Calu3 (cell line): ENCODE results near the gene MSL2. TPM values are rescaled to one million over a fixed set of nuclear protein-coding genes. Genes with fewer than 3 reads are reported as not detected.

Experiments
- BruUV-seq: library from RNA; stranded (reverse); fragments of 400-500 nt; replicated peaks from 2 replicates; lab custom pipeline; 2021; lab: Mats Ljungman, UMichigan
- CTCF ChIA-PET: fragments of 300-600 bp; sonication (Branson Sonifier 250); formaldehyde crosslinking; loops from one replicate; lab custom pipeline; 2022; ENCODE audit warnings: antibody characterized with exemption; lab: Charles Lee
- DNase-seq: peaks from one replicate; pipeline ENCODE4 v3.0.0; 2022
- H3K27ac Mint-ChIP-seq: one replicate; pipeline ENCODE4 v1.8.0; 2022; ENCODE audit warnings: mixed read lengths; ENCODE audit not compliant: unreplicated experiment
- H3K27me3 Mint-ChIP-seq: one replicate; pipeline ENCODE4 v1.8.0; 2022; ENCODE audit warnings: mixed read lengths; ENCODE audit not compliant: unreplicated experiment
- H3K36me3 Mint-ChIP-seq: one replicate; pipeline ENCODE4 v1.8.0; 2022; ENCODE audit warnings: mild to moderate bottlenecking, moderate library complexity, mixed read lengths; ENCODE audit not compliant: insufficient read depth, unreplicated experiment
- H3K4me1 Mint-ChIP-seq: one replicate; pipeline ENCODE4 v1.8.0; 2022; ENCODE audit warnings: mild to moderate bottlenecking, low read depth, mixed read lengths; ENCODE audit not compliant: unreplicated experiment
- H3K4me3 Mint-ChIP-seq: one replicate; pipeline ENCODE4 v1.8.0; 2022; ENCODE audit warnings: mild to moderate bottlenecking, low read depth, moderate library complexity, mixed read lengths; ENCODE audit not compliant: unreplicated experiment
- H3K9me3 Mint-ChIP-seq: one replicate; pipeline ENCODE4 v1.8.0; 2022; ENCODE audit warnings: low read depth, mixed read lengths; ENCODE audit not compliant: unreplicated experiment
- intact Hi-C: fragments of 100-400 bp; cut with micrococcal nuclease; formaldehyde crosslinking; loops from one replicate; pipeline ENCODE4 v1.10.0; 2022; ENCODE audit not compliant: unreplicated experiment
- total RNA-seq: library from RNA; stranded (reverse); gene quantifications from 2 replicates; pipeline ENCODE4 v1.2.3, GENCODE V29; 2022
- TF ChIP-seq, protein P1 (sequence below): fragments of 200-600 bp; IDR thresholded peaks from one replicate; pipeline ENCODE4 v1.8.0; 2022; ENCODE audit warnings: antibody characterized with exemption; ENCODE audit not compliant: unreplicated experiment

MSL2 gene
- total RNA-seq, 1 experiment from 2014 or later: 63.9 TPM

DNA sequence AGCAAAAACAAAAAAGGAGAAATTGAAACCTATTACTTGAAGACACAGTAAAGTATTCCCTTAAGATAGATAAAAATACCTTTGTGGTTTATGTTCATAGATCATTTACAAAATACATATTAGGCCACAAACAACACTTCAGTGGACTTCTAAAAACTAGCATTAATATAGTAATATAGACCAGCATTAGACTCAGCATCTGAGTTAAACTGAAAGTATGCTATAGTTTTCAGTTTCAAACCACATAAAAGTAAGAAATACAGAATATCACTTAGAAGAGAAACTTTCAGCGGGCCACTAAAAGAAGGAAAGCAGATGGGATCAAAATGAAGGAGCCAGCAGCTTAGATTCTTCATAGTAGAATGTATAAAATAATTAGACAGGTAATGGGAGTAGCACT lies 86.6 kb downstream of the MSL2 start:
- intact Hi-C loops: no loop called here
- H3K36me3 Mint-ChIP-seq: peaks cover 69% of the 10 kb centered on the region
- CTCF ChIA-PET: interaction anchor here (0.6 kb wide), 1 partner anchor 87 kb away, joined by 7 read pairs; the partner anchor contains the start of gene MSL2
- TF ChIP-seq, protein P1, sequence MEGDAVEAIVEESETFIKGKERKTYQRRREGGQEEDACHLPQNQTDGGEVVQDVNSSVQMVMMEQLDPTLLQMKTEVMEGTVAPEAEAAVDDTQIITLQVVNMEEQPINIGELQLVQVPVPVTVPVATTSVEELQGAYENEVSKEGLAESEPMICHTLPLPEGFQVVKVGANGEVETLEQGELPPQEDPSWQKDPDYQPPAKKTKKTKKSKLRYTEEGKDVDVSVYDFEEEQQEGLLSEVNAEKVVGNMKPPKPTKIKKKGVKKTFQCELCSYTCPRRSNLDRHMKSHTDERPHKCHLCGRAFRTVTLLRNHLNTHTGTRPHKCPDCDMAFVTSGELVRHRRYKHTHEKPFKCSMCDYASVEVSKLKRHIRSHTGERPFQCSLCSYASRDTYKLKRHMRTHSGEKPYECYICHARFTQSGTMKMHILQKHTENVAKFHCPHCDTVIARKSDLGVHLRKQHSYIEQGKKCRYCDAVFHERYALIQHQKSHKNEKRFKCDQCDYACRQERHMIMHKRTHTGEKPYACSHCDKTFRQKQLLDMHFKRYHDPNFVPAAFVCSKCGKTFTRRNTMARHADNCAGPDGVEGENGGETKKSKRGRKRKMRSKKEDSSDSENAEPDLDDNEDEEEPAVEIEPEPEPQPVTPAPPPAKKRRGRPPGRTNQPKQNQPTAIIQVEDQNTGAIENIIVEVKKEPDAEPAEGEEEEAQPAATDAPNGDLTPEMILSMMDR: no peak
- H3K4me3 Mint-ChIP-seq: no peak overlapping the region
- H3K4me1 Mint-ChIP-seq: no peaks in the 10 kb centered on the region
- H3K27me3 Mint-ChIP-seq: no peaks in the 10 kb centered on the region
- peaks cover 4% of the 10 kb centered on the region for H3K9me3 Mint-ChIP-seq
- DNase-seq: no peak
- no TSS peak for BruUV-seq
- H3K27ac Mint-ChIP-seq: no peak overlapping the region

DNA sequence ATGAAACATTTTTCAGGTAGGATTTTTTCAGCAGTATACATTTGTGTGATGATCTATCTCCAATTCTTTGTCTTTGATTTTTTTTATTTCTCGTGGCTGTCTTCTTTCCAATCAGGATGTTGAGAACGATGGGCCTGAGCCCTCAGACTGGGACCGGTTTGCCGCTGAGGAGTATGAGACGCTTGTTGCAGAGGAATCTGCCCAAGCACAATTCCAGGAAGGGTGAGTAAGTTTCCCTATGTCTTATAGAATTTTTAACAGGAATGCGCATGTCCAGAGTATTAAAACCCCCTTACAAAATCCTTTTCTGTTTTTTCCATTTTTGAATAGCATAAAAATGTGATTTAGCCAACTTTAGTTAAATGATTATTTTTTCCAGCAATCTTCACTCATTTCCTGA lies 90.0 kb downstream of the MSL2 start:
- CTCF ChIA-PET: no interaction called here
- Mint-ChIP-seq H3K27me3 (no peaks in the 10 kb centered on the region), H3K9me3 (no peaks in the 10 kb centered on the region), H3K36me3 (peaks cover 57% of the 10 kb centered on the region), H3K27ac (no peak overlapping the region), H3K4me1 (no peaks in the 10 kb centered on the region), H3K4me3 (no peak overlapping the region)
- intact Hi-C loops: no loop called here
- TF ChIP-seq, protein P1: no peak
- no peak for DNase-seq
- BruUV-seq: no TSS peak

DNA sequence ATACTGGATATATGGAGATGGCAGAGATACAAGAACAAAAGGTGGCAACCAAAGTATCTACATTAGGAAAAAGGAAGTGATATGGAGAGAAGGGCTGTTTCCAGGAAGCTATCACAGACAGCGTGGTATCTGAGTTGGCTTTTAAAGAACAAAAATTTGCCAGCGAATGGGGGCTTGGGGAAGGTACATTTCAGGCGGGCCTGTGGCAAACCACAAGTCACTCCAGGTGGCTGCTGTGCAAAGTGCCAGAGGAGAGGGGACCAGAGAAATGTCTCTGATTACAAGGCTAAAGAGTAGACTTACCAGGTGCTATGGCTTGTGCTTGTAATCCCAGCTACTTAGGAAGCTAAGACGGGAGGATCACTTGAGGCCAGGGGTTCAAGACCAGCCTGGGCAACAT lies 91.1 kb downstream of the MSL2 start:
- Mint-ChIP-seq H3K4me1 (no peaks in the 10 kb centered on the region), H3K27ac (no peak overlapping the region), H3K9me3 (no peaks in the 10 kb centered on the region), H3K36me3 (peaks cover 47% of the 10 kb centered on the region), H3K27me3 (no peaks in the 10 kb centered on the region), H3K4me3 (no peak overlapping the region)
- TF ChIP-seq, protein P1: no peak
- CTCF ChIA-PET: no interaction called here
- no TSS peak for BruUV-seq
- DNase-seq: no peak
- intact Hi-C loops: no loop called here

Other genes with a start within 250 kb of the MSL2 start
- gene PPP2R3A, start 230.6 kb downstream of the MSL2 start, total RNA-seq: 45.6 and 64.8 TPM in 2 replicates
- 52.3 and 63.5 TPM in 2 replicates for gene PCCB, start 54.0 kb upstream of the MSL2 start, total RNA-seq